HG03469 (cell line): ENCODE results near the gene PHF2.

ENCODE experiments used
- ATAC-seq: cut with Tn5 transposase; IDR thresholded peaks from one replicate; pipeline ENCODE4 v1.9.1; 2021; ENCODE audit warnings: mild to moderate bottlenecking, moderate library complexity, moderate number of reproducible peaks; ENCODE audit not compliant: unreplicated experiment

The PHF2 gene

GRCh38 chr9:93675336-93676150 is 99.2 kb downstream of the PHF2 start:
- ATAC-seq: no peak

- ATAC-seq: no peak
Measured at GRCh38 chr9:93676310-93677047, 100.1 kb downstream of the PHF2 start.

- ATAC-seq: no peak
Measured at GRCh38 chr9:93677048-93677571, 100.7 kb downstream of the PHF2 start.

GRCh38 chr9:93677641-93678136 is 101.3 kb downstream of the PHF2 start:
- no peak for ATAC-seq

GRCh38 chr9:93678199-93679019 is 102.0 kb downstream of the PHF2 start:
- ATAC-seq: no peak

DNA sequence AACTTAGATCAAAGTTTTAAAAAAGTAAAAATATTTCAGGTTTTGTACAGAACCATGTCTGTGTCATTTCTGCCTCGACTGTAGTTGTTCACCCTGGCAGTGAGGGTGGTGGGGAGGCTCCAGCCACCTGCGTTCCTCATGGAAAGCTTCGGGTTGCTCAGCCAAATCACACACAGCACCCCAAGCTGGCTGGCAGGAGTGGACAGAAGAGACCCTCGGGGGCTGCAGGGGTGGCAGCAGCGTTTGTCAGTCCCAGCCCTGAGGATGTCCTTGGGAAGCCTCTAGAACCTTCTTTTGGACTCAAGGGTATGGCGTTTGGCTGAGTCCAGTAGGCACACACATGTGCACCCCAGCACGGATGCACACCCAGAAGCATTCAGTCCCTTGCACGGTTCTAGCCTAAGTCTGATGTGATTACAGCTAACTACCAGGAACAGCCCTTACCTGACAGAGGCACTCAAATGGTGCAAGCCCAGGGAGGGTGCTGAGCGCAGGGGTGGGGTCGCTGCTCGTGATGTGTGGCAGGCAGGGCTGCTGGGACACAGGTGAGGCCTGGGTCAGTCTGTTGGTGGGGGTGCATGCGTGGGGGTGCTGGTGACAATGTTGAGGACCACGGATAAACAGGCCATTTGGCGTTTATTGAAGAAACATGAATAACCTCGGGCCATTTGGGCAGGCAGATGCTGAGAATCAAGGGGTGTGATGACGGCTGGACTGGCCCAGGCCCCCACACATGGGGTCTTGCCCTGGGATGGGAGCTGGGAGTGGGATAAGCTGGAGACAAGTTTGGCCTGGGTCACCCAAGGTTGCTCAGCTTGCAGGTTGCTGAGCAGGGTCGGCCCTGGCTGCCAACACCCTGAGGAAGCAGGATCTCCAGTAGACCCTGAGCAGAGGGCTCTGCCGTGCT is 103.4 kb downstream of the PHF2 start:
- ATAC-seq: no peak

- ATAC-seq: no peak
Measured at GRCh38 chr9:93680443-93681268, 104.3 kb downstream of the PHF2 start.

- no peak for ATAC-seq
Measured at GRCh38 chr9:93681269-93682154, 105.1 kb downstream of the PHF2 start.

- ATAC-seq: no peak
Measured at GRCh38 chr9:93682155-93682968, 106.0 kb downstream of the PHF2 start.

GRCh38 chr9:93683331-93684134 is 107.1 kb downstream of the PHF2 start:
- no peak for ATAC-seq

DNA sequence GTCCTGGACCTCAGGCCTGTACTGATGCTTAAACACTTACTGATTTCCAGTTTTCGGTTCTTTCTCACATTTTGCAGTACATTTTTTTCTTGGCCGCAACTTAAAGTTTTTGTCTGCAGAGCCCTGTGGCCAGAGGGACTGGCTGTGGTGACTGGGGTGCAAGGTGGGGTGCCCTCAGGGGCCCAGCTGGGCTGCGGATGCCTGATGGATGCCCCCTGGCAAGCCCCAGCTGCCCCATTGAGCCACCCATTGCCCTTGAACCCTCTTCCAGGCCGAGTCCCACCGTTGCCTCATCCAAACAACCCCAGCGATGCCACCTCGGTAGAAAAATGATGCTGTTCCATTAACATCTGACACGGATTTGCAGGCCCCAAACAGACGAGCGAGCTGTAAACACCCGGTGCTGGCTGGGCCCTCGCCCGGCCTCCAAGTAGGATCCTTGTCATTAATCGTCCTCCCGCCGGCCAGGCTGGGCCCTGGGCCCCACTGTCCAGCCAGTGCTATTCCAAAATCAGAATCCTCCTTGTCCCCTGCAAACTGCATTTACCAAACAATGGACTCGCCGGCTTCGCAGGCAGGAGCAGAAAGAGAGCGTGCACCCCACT is 107.9 kb downstream of the PHF2 start:
- ATAC-seq: no peak

GRCh38 chr9:93684806-93685543 is 108.6 kb downstream of the PHF2 start:
- ATAC-seq: no peak

- no peak for ATAC-seq
Measured at GRCh38 chr9:93686127-93686879, 109.9 kb downstream of the PHF2 start.

GRCh38 chr9:93686880-93687236 is 110.5 kb downstream of the PHF2 start:
- ATAC-seq: no peak

DNA sequence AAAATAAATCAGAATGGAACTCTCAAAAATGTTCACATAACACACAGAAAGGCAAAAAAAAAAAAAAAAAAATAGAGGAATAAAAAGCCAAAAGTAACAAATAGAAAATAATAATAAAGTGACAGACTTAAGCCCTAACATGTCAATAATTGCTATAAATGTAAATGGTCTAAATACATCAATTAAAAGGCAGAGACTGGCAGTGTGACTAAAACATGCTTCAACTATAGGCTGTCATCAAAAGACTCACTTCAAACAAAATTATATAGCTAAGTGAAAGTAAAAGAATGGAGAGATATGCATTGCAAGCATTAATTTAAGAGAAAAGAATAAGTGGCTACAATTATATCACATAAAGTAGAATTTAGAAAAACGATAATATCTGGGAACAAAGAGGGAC is 114.2 kb downstream of the PHF2 start:
- ATAC-seq: no peak
